Fibroblast of the aortic adventitia (primary cell): ENCODE results near the gene RCAN1. TPM values are rescaled to one million over a fixed set of nuclear protein-coding genes. Genes with fewer than 3 reads are reported as not detected.
A peak's percentile ranks its signal among the peaks of the same experiment; 100 is the strongest.

Experiments
- DNase-seq: peaks from one replicate; pipeline ENCODE4 v3.0.0-alpha.2; 2010; ENCODE audit warnings: low read depth
- H3K4me3 ChIP-seq: 2 replicates; pipeline ENCODE4 v1.5.1; 2011; ENCODE audit warnings: low read depth, mild to moderate bottlenecking, control low read depth, low read length, moderate library complexity
- CTCF ChIP-seq: IDR thresholded peaks from 2 replicates; pipeline ENCODE4 v1.5.1; 2011; ENCODE audit warnings: mild to moderate bottlenecking, low read length, control low read depth, inconsistent platforms; ENCODE audit not compliant: insufficient read depth
- total RNA-seq: library from RNA; depleted of rRNA; stranded (reverse); fragments of >200 nt; gene quantifications from 2 replicates; pipeline ENCODE4 v1.2.3, GENCODE V29; 2012; ENCODE audit warnings: low replicate concordance

RCAN1 gene
- total RNA-seq, 1 donor: 30.5 TPM

GRCh38 chr21:34639250-34639649, 24.3 kb upstream of the RCAN1 start:
- no peak for DNase-seq
- TF ChIP-seq CTCF: no peak
- no peak overlapping the region for H3K4me3 ChIP-seq

- no peak for DNase-seq
- H3K4me3 ChIP-seq: no peak overlapping the region
- TF ChIP-seq CTCF: no peak
These were observed 22.0 kb upstream of the RCAN1 start for GRCh38 chr21:34636961-34637360.

- no peak overlapping the region for H3K4me3 ChIP-seq
- DNase-seq: no peak
- TF ChIP-seq CTCF: peak; percentile 14
These were observed 20.4 kb upstream of the RCAN1 start for GRCh38 chr21:34635307-34635706.

- no peak for DNase-seq
- no peak for TF ChIP-seq CTCF
- H3K4me3 ChIP-seq: no peak overlapping the region
These were observed 17.6 kb upstream of the RCAN1 start for GRCh38 chr21:34632498-34632897.

- H3K4me3 ChIP-seq: no peak overlapping the region
- peak; percentile 73 for TF ChIP-seq CTCF
- peak; percentile 75 for DNase-seq
These were observed 15.7 kb upstream of the RCAN1 start for GRCh38 chr21:34630536-34631143.

GRCh38 chr21:34626131-34626530, 11.2 kb upstream of the RCAN1 start:
- no peak for TF ChIP-seq CTCF
- no peak for DNase-seq
- H3K4me3 ChIP-seq: no peak overlapping the region

- H3K4me3 ChIP-seq: no peak overlapping the region
- DNase-seq: no peak
- TF ChIP-seq CTCF: no peak
These were observed 10.2 kb upstream of the RCAN1 start for GRCh38 chr21:34625030-34625593.
